Caco-2 (cell line): ENCODE measurements around the gene METTL24. TPM values are rescaled to one million over a fixed set of nuclear protein-coding genes. Genes with fewer than 3 reads are reported as not detected.

Experiments
- BruUV-seq: library from RNA; stranded (reverse); fragments of 400-500 nt; replicated peaks from 2 replicates; lab custom pipeline; 2021; lab: Mats Ljungman, UMichigan
- CTCF ChIA-PET: fragments of 300-600 bp; sonication (Branson Sonifier 250); formaldehyde crosslinking; loops from one replicate; lab custom pipeline; 2022; ENCODE audit warnings: antibody characterized with exemption; lab: Charles Lee
- POLR2A ChIA-PET: fragments of 300-600 bp; sonication (Branson Sonifier 250); formaldehyde crosslinking; loops from one replicate; lab custom pipeline; 2022; ENCODE audit warnings: antibody characterized with exemption; lab: Charles Lee
- DNase-seq, 2 experiments: peaks; one replicate each; pipeline versions ENCODE4 v3.0.0 to v3.0.0-alpha.2; 2020 to 2022
- H3K27me3 ChIP-seq: replicated peaks from 2 replicates; pipeline ENCODE4 v1.6.0; 2011; ENCODE audit warnings: low read length; ENCODE audit not compliant: control insufficient read depth, insufficient read depth
- H3K36me3 ChIP-seq: 2 replicates; pipeline ENCODE4 v1.5.1; 2011; ENCODE audit warnings: low read length; ENCODE audit not compliant: control insufficient read depth, insufficient read depth
- H3K4me1 ChIP-seq: fragments of 250-450 bp; sonication (Bioruptor Pico); 2 replicates; pipeline ENCODE4 v1.5.1; 2020; ENCODE audit warnings: mild to moderate bottlenecking
- H3K4me3 ChIP-seq: 2 replicates; pipeline ENCODE4 v1.5.1; 2011; ENCODE audit warnings: low read depth, mild to moderate bottlenecking, control low read depth, low read length
- H3K9me3 ChIP-seq: fragments of 250-450 bp; sonication (Bioruptor Pico); 2 replicates; pipeline ENCODE4 v1.5.1; 2020; ENCODE audit warnings: mild to moderate bottlenecking, moderate library complexity
- H3K27ac Mint-ChIP-seq: one replicate; pipeline ENCODE4 v1.8.0; 2022; ENCODE audit warnings: mixed read lengths; ENCODE audit not compliant: unreplicated experiment
- H3K27me3 Mint-ChIP-seq: one replicate; pipeline ENCODE4 v1.8.0; 2022; ENCODE audit warnings: mixed read lengths; ENCODE audit not compliant: insufficient read depth, unreplicated experiment
- H3K36me3 Mint-ChIP-seq: one replicate; pipeline ENCODE4 v1.8.0; 2022; ENCODE audit warnings: mild to moderate bottlenecking, mixed read lengths; ENCODE audit not compliant: insufficient read depth, unreplicated experiment
- H3K4me1 Mint-ChIP-seq: one replicate; pipeline ENCODE4 v1.8.0; 2022; ENCODE audit warnings: low read depth, mixed read lengths; ENCODE audit not compliant: unreplicated experiment
- H3K4me3 Mint-ChIP-seq: one replicate; pipeline ENCODE4 v1.8.0; 2022; ENCODE audit warnings: mild to moderate bottlenecking, moderate library complexity, mixed read lengths; ENCODE audit not compliant: unreplicated experiment
- H3K9me3 Mint-ChIP-seq: one replicate; pipeline ENCODE4 v1.8.0; 2022; ENCODE audit warnings: mixed read lengths; ENCODE audit not compliant: unreplicated experiment
- intact Hi-C: fragments of 100-400 bp; cut with micrococcal nuclease; formaldehyde crosslinking; loops from one replicate; pipeline ENCODE4 v1.10.0; 2022; ENCODE audit not compliant: unreplicated experiment
- total RNA-seq: library from RNA; stranded (reverse); gene quantifications from 2 replicates; pipeline ENCODE4 v1.2.3, GENCODE V29; 2022
- TF ChIP-seq, protein P1 (sequence below), 2 experiments: fragments of 200-600 bp in 1 of 2; IDR thresholded peaks; 1 replicate in 1 of 2; 2 replicates in 1 of 2; pipeline versions ENCODE4 v1.5.1 to v1.8.0; 2011 to 2022; ENCODE audit warnings: antibody characterized with exemption in 1 of 2, control low read depth in 1 of 2, inconsistent platforms in 1 of 2, low read depth in 1 of 2, low read length in 1 of 2, mild to moderate bottlenecking in 1 of 2, moderate library complexity in 1 of 2; ENCODE audit not compliant: insufficient read depth in 1 of 2, severe bottlenecking in 1 of 2, unreplicated experiment in 1 of 2

Gene METTL24
- total RNA-seq, 1 experiment from 2014 or later: not detected

DNA sequence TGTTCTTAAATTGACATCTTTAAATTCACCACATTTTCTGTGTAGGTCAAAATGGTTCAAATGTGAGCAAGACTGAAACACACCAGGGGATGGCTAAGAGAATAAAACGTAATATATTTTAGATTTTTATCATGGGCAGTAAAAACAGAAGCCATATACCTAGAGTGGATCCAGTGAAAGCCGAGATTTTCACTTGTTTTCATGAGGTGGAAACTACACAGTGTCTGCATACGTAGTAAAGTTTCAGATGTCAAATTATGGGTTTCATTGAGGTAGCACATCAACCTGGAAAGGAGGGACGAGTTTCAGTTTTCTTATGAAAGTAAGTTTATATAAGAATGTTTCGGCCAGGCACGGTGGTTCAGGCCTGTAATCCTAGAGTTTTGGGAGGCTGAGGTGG is 25.9 kb downstream of the METTL24 start:
- TF ChIP-seq, protein P1, sequence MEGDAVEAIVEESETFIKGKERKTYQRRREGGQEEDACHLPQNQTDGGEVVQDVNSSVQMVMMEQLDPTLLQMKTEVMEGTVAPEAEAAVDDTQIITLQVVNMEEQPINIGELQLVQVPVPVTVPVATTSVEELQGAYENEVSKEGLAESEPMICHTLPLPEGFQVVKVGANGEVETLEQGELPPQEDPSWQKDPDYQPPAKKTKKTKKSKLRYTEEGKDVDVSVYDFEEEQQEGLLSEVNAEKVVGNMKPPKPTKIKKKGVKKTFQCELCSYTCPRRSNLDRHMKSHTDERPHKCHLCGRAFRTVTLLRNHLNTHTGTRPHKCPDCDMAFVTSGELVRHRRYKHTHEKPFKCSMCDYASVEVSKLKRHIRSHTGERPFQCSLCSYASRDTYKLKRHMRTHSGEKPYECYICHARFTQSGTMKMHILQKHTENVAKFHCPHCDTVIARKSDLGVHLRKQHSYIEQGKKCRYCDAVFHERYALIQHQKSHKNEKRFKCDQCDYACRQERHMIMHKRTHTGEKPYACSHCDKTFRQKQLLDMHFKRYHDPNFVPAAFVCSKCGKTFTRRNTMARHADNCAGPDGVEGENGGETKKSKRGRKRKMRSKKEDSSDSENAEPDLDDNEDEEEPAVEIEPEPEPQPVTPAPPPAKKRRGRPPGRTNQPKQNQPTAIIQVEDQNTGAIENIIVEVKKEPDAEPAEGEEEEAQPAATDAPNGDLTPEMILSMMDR (IDR thresholded peaks at IDR 0.05; ENCODE audit: insufficient read depth in 1 of 2, low read depth in 1 of 2, low read length in 1 of 2, severe bottlenecking in 1 of 2, unreplicated experiment in 1 of 2): no peak
- Histone ChIP-seq H3K4me3 (no peak overlapping the region), H3K4me1 (peaks cover 26% of the 10 kb centered on the region), H3K27me3 (no peaks in the 10 kb centered on the region), H3K36me3 (no peaks in the 10 kb centered on the region), H3K9me3 (no peaks in the 10 kb centered on the region)
- Mint-ChIP-seq H3K4me3 (no peak overlapping the region), H3K9me3 (no peaks in the 10 kb centered on the region), H3K4me1 (peaks cover 15% of the 10 kb centered on the region), H3K27ac (no peak overlapping the region), H3K27me3 (no peaks in the 10 kb centered on the region), H3K36me3 (peaks cover 5% of the 10 kb centered on the region)
- BruUV-seq: no TSS peak
- ChIA-PET POLR2A (interaction anchor here (0.5 kb wide), 1 partner anchor 62 kb away, joined by 5 read pairs; no protein-coding TSS in a partner anchor), CTCF (no interaction called here)
- intact Hi-C loops: no loop called here
- no peak for DNase-seq

DNA sequence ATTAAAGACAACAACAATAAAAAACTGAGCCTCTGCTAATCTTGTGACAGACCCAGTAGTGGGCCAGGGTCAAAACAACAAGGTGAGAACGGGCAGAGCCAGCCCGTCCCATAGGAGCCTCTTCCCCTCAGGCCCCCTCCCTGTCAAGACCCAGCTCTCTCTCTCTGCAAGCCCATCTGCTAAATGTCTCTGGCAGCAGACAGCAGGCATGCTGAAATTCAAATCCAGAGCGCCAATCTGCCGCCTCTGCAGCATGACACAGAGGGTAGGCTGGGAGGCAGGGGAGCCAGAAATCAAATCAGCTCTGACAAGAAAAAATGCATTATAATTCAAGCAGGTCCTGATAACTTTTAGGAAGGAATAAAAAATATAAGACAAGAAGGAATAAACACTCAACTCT is 26.3 kb downstream of the METTL24 start:
- TF ChIP-seq, protein P1 (IDR thresholded peaks at IDR 0.05; ENCODE audit: insufficient read depth in 1 of 2, low read depth in 1 of 2, low read length in 1 of 2, severe bottlenecking in 1 of 2, unreplicated experiment in 1 of 2): no peak
- peaks cover 26% of the 10 kb centered on the region for H3K4me1 ChIP-seq
- Mint-ChIP-seq H3K27ac (no peak overlapping the region), H3K4me1 (peaks cover 15% of the 10 kb centered on the region), H3K4me3 (no peak overlapping the region), H3K9me3 (no peaks in the 10 kb centered on the region), H3K36me3 (peaks cover 5% of the 10 kb centered on the region), H3K27me3 (no peaks in the 10 kb centered on the region)
- ChIA-PET CTCF (interaction anchor here (0.7 kb wide), 1 partner anchor 49 kb away, joined by 3 read pairs; no protein-coding TSS in a partner anchor), POLR2A (no interaction called here)
- intact Hi-C loops: no loop called here
- no peaks in the 10 kb centered on the region for H3K27me3 ChIP-seq
- H3K9me3 ChIP-seq: no peaks in the 10 kb centered on the region
- H3K4me3 ChIP-seq: no peak overlapping the region
- no TSS peak for BruUV-seq
- no peaks in the 10 kb centered on the region for H3K36me3 ChIP-seq
- no peak for DNase-seq

DNA sequence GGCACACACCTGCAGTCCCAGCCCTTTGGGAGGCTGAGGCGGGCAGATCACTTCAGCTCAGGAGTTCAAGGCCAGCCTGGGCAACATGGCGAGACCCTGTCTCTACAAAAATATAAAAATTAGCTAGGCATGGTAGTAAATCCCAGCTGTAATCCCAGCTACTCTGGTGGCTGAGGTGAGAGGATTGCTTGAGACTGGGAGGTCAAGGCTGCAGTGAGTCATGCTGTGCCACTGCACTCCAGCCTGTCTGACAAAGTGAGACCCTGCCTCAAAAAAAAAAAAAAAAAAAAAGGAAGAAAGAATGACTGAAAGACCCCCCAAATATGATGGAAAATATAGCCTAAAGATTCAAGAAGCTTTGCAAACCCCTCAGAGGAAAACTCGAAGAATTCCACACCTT is 26.8 kb downstream of the METTL24 start:
- Histone ChIP-seq H3K36me3 (no peaks in the 10 kb centered on the region), H3K27me3 (no peaks in the 10 kb centered on the region), H3K9me3 (no peaks in the 10 kb centered on the region), H3K4me1 (peaks cover 26% of the 10 kb centered on the region), H3K4me3 (no peak overlapping the region)
- Mint-ChIP-seq H3K4me1 (peaks cover 15% of the 10 kb centered on the region), H3K36me3 (peaks cover 5% of the 10 kb centered on the region), H3K9me3 (no peaks in the 10 kb centered on the region), H3K27me3 (no peaks in the 10 kb centered on the region), H3K4me3 (no peak overlapping the region), H3K27ac (no peak overlapping the region)
- no peak for DNase-seq
- BruUV-seq: no TSS peak
- TF ChIP-seq, protein P1 (IDR thresholded peaks at IDR 0.05; ENCODE audit: insufficient read depth in 1 of 2, low read depth in 1 of 2, low read length in 1 of 2, severe bottlenecking in 1 of 2, unreplicated experiment in 1 of 2): no peak
- POLR2A ChIA-PET: no interaction called here
- CTCF ChIA-PET: interaction anchor here (0.7 kb wide), 1 partner anchor 49 kb away, joined by 3 read pairs; no protein-coding TSS in a partner anchor
- intact Hi-C loops: no loop called here
